ACC112 (cell line): ENCODE data around the gene RALGPS1.
"Not testable (repeated sequence)": the region's sequence is repeated elsewhere in the genome, so short reads cannot be mapped to it uniquely, and the experiment has no call there.

Experiments
- H2AFZ ChIP-seq: fragments of 200-600 bp; sonication (generic); one replicate; pipeline ENCODE4 v1.6.0; 2017; ENCODE audit warnings: antibody characterized with exemption, low read length; ENCODE audit not compliant: unreplicated experiment
- H3K27ac ChIP-seq: fragments of 200-600 bp; sonication (generic); 2 replicates; pipeline ENCODE4 v1.5.1; 2014; ENCODE audit warnings: low read depth, mild to moderate bottlenecking, antibody characterized with exemption, low read length, moderate library complexity
- H3K27me3 ChIP-seq: fragments of 200-600 bp; sonication (generic); 2 replicates; pipeline ENCODE4 v1.6.1; 2014; ENCODE audit warnings: mild to moderate bottlenecking, antibody characterized with exemption, low read length, moderate library complexity, mixed read lengths; ENCODE audit not compliant: insufficient read depth
- H3K36me3 ChIP-seq: fragments of 200-600 bp; sonication (generic); 2 replicates; pipeline ENCODE4 v1.6.1; 2016; ENCODE audit warnings: mild to moderate bottlenecking, antibody characterized with exemption, low read length, moderate library complexity, mixed read lengths; ENCODE audit not compliant: insufficient read depth
- H3K4me1 ChIP-seq: fragments of 200-600 bp; sonication (generic); one replicate; pipeline ENCODE4 v1.6.1; 2016; ENCODE audit warnings: low read length, mixed read lengths; ENCODE audit not compliant: insufficient read depth, unreplicated experiment, control insufficient read depth
- H3K4me3 ChIP-seq: fragments of 200-600 bp; sonication (generic); 2 replicates; pipeline ENCODE4 v1.5.1; 2014; ENCODE audit warnings: mild to moderate bottlenecking, low read depth, low read length
- H3K79me2 ChIP-seq: fragments of 200-600 bp; sonication (generic); one replicate; pipeline ENCODE4 v1.6.0; 2016; ENCODE audit warnings: low read length; ENCODE audit not compliant: control insufficient read depth, unreplicated experiment, insufficient read depth

RALGPS1 gene

GRCh38 chr9:127170103-127170502 lies 255.5 kb downstream of the RALGPS1 start:
- Histone ChIP-seq H3K36me3 (no peaks in the 10 kb centered on the region), H3K79me2 (no peaks in the 10 kb centered on the region), H2AFZ (no peak overlapping the region), H3K4me1 (peaks cover 18% of the 10 kb centered on the region), H3K27me3 (no peaks in the 10 kb centered on the region), H3K27ac (no peak overlapping the region), H3K4me3 (no peak overlapping the region)

- Histone ChIP-seq H3K27ac (no peak overlapping the region), H3K79me2 (no peaks in the 10 kb centered on the region), H3K4me3 (no peak overlapping the region), H2AFZ (no peak overlapping the region), H3K4me1 (peaks cover 17% of the 10 kb centered on the region), H3K36me3 (no peaks in the 10 kb centered on the region), H3K27me3 (no peaks in the 10 kb centered on the region)
Observed at GRCh38 chr9:127170652-127171051, 256.1 kb downstream of the RALGPS1 start.

DNA sequence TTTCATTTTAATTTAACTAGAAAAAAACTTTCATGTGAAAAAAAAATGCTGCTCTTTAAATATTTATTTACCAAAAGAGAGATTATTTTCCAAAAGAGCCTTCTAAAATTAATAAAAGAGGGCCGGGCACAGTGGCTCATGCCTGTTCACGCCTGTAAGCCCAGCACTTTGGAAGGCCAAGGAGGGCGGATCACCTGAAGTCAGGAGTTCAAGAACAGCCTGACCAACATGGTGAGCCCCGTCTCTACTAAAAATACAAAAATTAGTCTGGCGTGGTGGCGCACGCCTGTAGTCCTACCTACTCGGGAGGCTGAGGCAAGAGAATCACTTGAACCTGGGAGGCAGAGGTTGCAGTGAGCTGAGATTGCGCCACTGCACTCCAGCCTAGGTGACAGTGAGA lies 256.8 kb downstream of the RALGPS1 start:
- H2AFZ ChIP-seq, H3K27ac ChIP-seq, H3K4me3 ChIP-seq, H3K27me3 ChIP-seq, H3K36me3 ChIP-seq, H3K79me2 ChIP-seq: not testable (repeated sequence)
- peaks cover 10% of the 10 kb centered on the region for H3K4me1 ChIP-seq

DNA sequence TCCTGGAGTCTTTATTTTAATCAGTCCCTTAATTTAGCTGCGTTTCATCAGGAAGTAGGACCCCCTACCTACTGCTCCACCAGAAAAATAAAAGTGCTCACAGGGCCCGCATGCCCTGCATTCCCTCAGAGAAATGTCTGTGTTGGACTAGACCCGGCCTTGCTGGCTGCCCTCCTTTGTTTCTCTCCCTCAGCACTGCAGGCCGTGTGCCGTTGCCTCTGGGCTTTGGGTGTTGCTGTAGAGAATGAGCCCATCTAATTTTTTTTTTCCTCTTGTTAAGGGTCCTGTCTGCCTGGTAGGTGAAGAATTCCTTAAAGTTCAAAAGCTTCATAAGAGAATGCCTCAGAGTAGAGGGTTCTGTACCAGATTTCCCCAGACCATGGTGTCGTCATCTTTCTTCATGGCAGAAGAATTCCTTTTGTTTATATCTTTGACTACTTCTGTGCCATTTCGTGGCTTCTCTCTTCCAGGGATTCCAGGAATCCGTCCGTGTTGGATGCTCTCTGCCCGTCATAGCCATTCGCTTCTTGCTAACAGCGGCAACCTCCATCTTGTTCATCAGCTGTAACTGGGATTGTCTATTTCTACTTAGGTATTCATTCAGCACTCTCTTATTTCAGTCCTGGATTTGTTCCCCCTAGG lies 257.6 kb downstream of the RALGPS1 start:
- H3K27ac ChIP-seq, result no peak overlapping the region
- H3K79me2 ChIP-seq, result no peaks in the 10 kb centered on the region
- H2AFZ ChIP-seq, result no peak overlapping the region
- H3K27me3 ChIP-seq, result no peaks in the 10 kb centered on the region
- H3K4me1 ChIP-seq, result peaks cover 2% of the 10 kb centered on the region
- no peaks in the 10 kb centered on the region for H3K36me3 ChIP-seq
- H3K4me3 ChIP-seq, result no peak overlapping the region

DNA sequence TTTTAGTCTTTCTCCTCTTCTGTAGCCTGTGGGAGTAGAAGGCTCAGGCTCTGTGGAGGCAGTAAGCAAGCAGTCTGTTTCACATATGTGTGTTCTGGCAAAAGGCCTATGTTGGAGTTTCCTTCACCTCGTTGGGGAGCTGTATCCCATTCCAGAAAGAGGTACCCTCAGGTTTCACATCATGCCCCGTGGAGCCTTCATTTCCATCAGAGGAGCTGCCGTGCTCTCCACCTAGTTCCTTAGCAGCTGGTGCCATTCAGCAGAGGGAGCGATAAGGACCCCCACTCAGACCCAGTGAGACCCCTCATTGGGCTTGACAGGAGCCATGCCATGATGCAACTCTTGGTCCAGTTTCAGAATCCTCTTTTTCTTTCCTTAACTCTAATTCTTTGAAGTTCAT lies 258.5 kb downstream of the RALGPS1 start:
- no peak overlapping the region for H3K27ac ChIP-seq
- H3K36me3 ChIP-seq, result no peaks in the 10 kb centered on the region
- H2AFZ ChIP-seq, result no peak overlapping the region
- H3K27me3 ChIP-seq, result no peaks in the 10 kb centered on the region
- no peaks in the 10 kb centered on the region for H3K79me2 ChIP-seq
- no peak overlapping the region for H3K4me3 ChIP-seq
- no peaks in the 10 kb centered on the region for H3K4me1 ChIP-seq

- Histone ChIP-seq H3K4me3 (no peak overlapping the region), H3K27me3 (no peaks in the 10 kb centered on the region), H3K79me2 (no peaks in the 10 kb centered on the region), H3K4me1 (no peaks in the 10 kb centered on the region), H2AFZ (no peak overlapping the region), H3K27ac (no peak overlapping the region), H3K36me3 (no peaks in the 10 kb centered on the region)
Observed at GRCh38 chr9:127174386-127175318, 260.1 kb downstream of the RALGPS1 start.

DNA sequence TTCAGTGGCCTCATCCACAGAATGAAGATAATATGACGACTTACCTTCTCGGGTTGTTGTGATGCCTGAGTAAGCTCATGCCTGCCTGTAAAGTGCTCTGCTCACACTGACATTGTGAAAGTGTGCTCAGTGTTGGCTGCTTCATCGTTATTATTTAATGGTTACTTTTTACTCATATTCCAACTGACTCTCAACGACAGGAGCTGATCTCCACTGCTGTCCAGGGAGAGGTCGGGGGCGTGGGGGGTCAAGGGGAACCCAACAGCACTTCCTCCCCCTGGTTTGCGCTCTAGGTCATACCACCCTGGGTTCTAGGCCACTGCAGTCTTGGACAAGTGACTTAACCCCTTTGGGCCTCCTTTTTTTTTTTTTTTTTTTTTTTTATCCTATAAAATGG lies 260.7 kb downstream of the RALGPS1 start:
- Histone ChIP-seq H3K36me3 (no peaks in the 10 kb centered on the region), H2AFZ (no peak overlapping the region), H3K4me3 (no peak overlapping the region), H3K79me2 (no peaks in the 10 kb centered on the region), H3K27me3 (no peaks in the 10 kb centered on the region), H3K4me1 (no peaks in the 10 kb centered on the region), H3K27ac (no peak overlapping the region)

DNA sequence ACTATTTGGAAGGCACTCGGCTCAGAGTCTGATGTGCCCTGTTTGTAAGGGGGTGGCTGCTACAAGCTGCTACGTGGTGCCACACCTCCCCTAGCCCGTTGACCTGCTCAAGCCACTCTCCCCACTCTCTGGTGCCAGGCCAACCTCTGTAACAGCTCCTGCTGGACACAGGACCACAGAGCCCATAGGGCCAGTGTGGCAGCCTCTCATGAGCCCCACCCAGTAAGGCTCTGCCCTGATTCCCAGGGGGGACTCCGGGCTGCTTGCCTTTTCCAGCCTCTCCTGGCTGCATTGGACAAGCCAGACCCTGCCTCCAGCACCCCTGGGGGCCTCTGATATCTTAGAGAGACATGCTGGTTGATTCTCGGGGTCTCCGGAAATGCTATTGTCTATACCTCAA lies 261.2 kb downstream of the RALGPS1 start:
- Histone ChIP-seq H3K4me3 (no peak overlapping the region), H3K27me3 (no peaks in the 10 kb centered on the region), H3K36me3 (no peaks in the 10 kb centered on the region), H3K79me2 (no peaks in the 10 kb centered on the region), H3K27ac (no peak overlapping the region), H3K4me1 (no peaks in the 10 kb centered on the region), H2AFZ (no peak overlapping the region)

DNA sequence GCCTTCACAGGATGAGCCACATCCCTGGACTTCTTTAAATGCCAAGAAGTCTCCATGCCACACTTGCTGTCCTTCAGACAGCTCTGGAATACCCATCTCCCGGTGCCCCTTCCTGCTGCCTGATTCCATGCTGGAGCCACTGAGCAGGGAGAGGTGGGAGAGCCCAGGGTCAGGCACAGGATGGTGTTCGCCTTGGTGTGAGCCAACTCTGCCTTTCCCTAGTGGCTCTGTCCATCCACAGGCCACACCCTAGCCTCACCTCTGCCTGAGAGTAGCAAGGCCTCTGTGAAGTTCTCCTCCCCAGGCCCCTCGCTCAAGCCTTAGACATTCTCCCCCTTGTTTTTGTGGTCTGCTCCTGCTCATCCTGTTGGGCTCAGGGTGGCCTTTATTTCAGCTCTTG lies 262.0 kb downstream of the RALGPS1 start:
- no peaks in the 10 kb centered on the region for H3K36me3 ChIP-seq

DNA sequence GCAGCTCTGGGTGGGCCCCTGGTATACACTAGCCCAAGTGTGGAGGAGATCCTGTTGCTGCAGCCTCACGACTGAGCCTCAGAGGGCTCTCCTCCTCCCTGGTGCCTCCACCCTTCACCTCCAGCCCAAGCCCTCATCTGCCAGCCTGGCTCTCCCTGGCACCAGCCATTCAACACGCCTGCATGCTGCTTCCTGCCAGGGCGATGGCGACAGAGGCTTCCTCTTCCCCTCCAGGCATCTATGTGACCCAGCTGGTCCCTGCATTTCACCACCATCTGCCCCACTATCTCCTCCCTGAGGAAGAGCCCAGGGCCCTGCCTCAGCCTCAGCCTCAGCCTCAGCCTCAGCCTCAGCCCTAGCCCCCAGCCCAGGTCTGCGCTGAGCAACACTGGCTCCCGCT lies 262.6 kb downstream of the RALGPS1 start:
- no peak overlapping the region for H2AFZ ChIP-seq
- no peaks in the 10 kb centered on the region for H3K36me3 ChIP-seq
- H3K79me2 ChIP-seq, result no peaks in the 10 kb centered on the region
- H3K4me1 ChIP-seq, result no peaks in the 10 kb centered on the region
- H3K4me3 ChIP-seq, result no peak overlapping the region
- no peaks in the 10 kb centered on the region for H3K27me3 ChIP-seq
- H3K27ac ChIP-seq, result no peak overlapping the region

More for the DNA sequence above, 262.0 kb downstream of the RALGPS1 start:
- Histone ChIP-seq H3K4me1 (no peaks in the 10 kb centered on the region), H3K27ac (no peak overlapping the region), H2AFZ (no peak overlapping the region), H3K79me2 (no peaks in the 10 kb centered on the region), H3K4me3 (no peak overlapping the region), H3K27me3 (no peaks in the 10 kb centered on the region)
